ENCODE results near the gene CR1L.

GRCh38 chr1:207753611-207754010 lies 108.7 kb downstream of the CR1L start:
- TF ChIP-seq POLR2A (IDR thresholded peaks at IDR 0.05; ENCODE audit: low read depth, low read length) (no peak), POLR2AphosphoS5 (IDR thresholded peaks at IDR 0.05; ENCODE audit: insufficient read depth, low read depth, low read length) (no peak), EZH2 (IDR thresholded peaks at IDR 0.05; ENCODE audit: borderline replicate concordance, low read depth, low read length, severe bottlenecking) (no peak), CTCF (IDR thresholded peaks at IDR 0.05; ENCODE audit: extremely low read depth in 1 of 2, insufficient read depth in 1 of 2, low read depth in 1 of 2, low read length in 2 of 2) (no peak)

All from endothelial cell of umbilical vein (primary cell).